Measurements from ENCODE around the gene RABGAP1L.
"Not testable (repeated sequence)": the region's sequence is repeated elsewhere in the genome, so short reads cannot be mapped to it uniquely, and the experiment has no call there.

The RABGAP1L gene

GRCh38 chr1:175044591-175044990, 885.3 kb downstream of the RABGAP1L start:
- DNase-seq (ENCODE audit: low read depth) = not testable (repeated sequence)

Measured in stromal cell of bone marrow (primary cell).